Lower lobe of right lung (tissue), 2 donors: Measurements from ENCODE around the gene FGF10. TPM values are rescaled to one million over a fixed set of nuclear protein-coding genes. Genes with fewer than 3 reads are reported as not detected.

Experiments used
- ATAC-seq, 2 donors: fragments of 200-7000 bp; cut with Tn5 transposase; one replicate each; pipeline ENCODE4 v1.9.1; 2020 to 2022; ENCODE audit warnings: mild to moderate bottlenecking in 2 of 2, moderate library complexity in 2 of 2
- DNase-seq: peaks from one replicate; pipeline ENCODE4 v3.0.0-alpha.2; 2020
- H3K27ac ChIP-seq: fragments of 200-600 bp; one replicate; pipeline ENCODE4 v1.8.0; 2022
- H3K27me3 ChIP-seq: fragments of 200-600 bp; one replicate; pipeline ENCODE4 v1.8.0; 2022; ENCODE audit warnings: low read depth
- H3K36me3 ChIP-seq: fragments of 200-600 bp; one replicate; pipeline ENCODE4 v1.8.0; 2022; ENCODE audit warnings: mild to moderate bottlenecking
- H3K4me1 ChIP-seq: fragments of 200-600 bp; one replicate; pipeline ENCODE4 v1.8.0; 2022
- H3K4me3 ChIP-seq: fragments of 200-600 bp; one replicate; pipeline ENCODE4 v1.8.0; 2022; ENCODE audit warnings: mild to moderate bottlenecking
- H3K9me3 ChIP-seq: fragments of 200-600 bp; one replicate; pipeline ENCODE4 v1.8.0; 2022
- intact Hi-C: fragments of 100-400 bp; cut with DNase I; formaldehyde crosslinking; loops from one replicate; pipeline ENCODE4 v1.11.0; 2022
- total RNA-seq: library from RNA; stranded (reverse); fragmentation: NEBNext Ultra II Directional; extraction: Animal tissue kit (Norgen Biotek cat#: 25700); gene quantifications from one replicate; pipeline ENCODE4 v1.2.1, GENCODE V29; 2021
- TF ChIP-seq, protein P1 (sequence below): fragments of 200-600 bp; IDR thresholded peaks from one replicate; pipeline ENCODE4 v1.8.0; 2022; ENCODE audit warnings: antibody characterized with exemption, mild to moderate bottlenecking
- donor health status: DM: no; HTN: yes; CAD: no; lungs with severe emphysema.

The FGF10 gene
- total RNA-seq, 1 donor from 2014 or later, result 7.6 TPM

DNA sequence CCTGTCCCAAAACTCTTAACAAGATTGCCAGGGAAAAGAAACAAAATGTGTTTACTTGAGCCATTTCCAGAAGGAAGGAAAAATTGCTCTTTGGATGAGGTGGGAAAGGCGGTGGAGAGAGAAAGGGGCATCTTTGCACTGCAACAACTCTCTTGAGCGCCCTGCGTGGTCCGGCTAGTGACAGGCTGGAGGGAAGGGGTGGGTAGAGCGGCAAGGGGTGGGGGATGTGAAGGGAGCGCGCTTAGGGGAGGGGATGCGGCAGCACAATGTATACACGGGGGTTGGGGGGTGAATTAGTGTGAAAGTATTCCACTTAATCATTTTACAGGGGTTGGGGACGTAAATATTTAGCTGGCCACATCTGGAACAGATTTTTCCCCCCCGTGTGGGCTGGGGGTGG is 1.3 kb downstream of the FGF10 start:
- Histone ChIP-seq H3K36me3 (no peaks in the 10 kb centered on the region), H3K4me3 (peak overlapping the region; percentile 52), H3K9me3 (no peaks in the 10 kb centered on the region), H3K27ac (peak overlapping the region; percentile 15), H3K4me1 (peaks cover 8% of the 10 kb centered on the region), H3K27me3 (peaks cover 8% of the 10 kb centered on the region)
- intact Hi-C loops, result no loop called here
- no peak for DNase-seq
- TF ChIP-seq, protein P1, sequence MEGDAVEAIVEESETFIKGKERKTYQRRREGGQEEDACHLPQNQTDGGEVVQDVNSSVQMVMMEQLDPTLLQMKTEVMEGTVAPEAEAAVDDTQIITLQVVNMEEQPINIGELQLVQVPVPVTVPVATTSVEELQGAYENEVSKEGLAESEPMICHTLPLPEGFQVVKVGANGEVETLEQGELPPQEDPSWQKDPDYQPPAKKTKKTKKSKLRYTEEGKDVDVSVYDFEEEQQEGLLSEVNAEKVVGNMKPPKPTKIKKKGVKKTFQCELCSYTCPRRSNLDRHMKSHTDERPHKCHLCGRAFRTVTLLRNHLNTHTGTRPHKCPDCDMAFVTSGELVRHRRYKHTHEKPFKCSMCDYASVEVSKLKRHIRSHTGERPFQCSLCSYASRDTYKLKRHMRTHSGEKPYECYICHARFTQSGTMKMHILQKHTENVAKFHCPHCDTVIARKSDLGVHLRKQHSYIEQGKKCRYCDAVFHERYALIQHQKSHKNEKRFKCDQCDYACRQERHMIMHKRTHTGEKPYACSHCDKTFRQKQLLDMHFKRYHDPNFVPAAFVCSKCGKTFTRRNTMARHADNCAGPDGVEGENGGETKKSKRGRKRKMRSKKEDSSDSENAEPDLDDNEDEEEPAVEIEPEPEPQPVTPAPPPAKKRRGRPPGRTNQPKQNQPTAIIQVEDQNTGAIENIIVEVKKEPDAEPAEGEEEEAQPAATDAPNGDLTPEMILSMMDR, result no peak
- peak in 1 of 2 donors; percentile 28 for ATAC-seq

DNA sequence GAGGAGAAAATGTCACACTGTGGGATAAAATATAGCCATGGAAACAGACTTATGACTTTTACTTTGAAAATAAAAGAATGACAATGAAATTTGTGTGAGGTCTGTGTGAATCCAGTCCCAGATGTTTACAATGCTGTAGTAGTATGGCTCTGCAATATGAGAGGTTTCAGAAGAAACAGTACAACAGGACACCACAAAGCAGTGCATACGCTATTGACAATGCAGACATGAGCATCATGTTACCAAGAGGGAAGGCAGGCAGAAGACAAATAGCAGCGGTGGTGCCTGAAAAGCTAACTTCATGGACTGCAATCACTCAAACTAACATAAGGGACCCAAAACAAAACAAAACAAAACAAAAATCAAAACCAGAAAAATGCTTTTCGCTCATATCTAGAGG is 1.8 kb downstream of the FGF10 start:
- intact Hi-C loops, result no loop called here
- H3K9me3 ChIP-seq, result no peaks in the 10 kb centered on the region
- H3K27ac ChIP-seq, result no peak overlapping the region
- peaks cover 8% of the 10 kb centered on the region for H3K4me1 ChIP-seq
- TF ChIP-seq, protein P1, result no peak
- H3K27me3 ChIP-seq, result peaks cover 8% of the 10 kb centered on the region
- H3K4me3 ChIP-seq, result peak overlapping the region; percentile 52
- no peak for ATAC-seq
- no peaks in the 10 kb centered on the region for H3K36me3 ChIP-seq
- no peak for DNase-seq

DNA sequence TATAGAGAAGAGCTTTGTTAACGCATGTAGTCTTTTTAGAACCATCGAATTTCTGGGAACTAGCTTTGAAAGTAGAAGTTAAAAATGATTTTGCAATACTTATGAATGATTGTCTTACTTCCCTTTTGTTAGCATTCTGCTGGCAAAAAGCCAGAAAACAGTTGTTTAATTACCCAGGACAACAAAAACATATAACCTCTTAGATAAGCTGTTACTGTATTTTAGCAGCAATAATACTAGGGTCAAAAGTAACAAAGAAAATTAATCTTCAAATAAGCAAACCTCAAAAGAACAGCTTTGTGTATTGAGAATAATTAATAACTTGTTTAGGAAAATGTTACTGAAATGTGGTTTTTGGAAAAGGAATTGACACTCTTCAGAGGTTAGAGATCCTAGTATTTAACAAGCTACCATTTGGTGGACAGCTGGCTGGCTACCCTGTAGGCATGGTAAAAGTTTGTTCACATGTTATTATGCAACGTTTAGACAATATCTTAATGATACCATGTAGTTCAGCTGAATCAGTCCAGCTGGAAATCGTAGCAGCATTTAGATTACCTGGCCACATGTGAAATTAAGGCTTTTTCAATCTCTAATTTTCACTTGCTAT is 3.8 kb downstream of the FGF10 start:
- Histone ChIP-seq H3K4me3 (peak overlapping the region; percentile 17), H3K36me3 (no peaks in the 10 kb centered on the region), H3K27me3 (peaks cover 8% of the 10 kb centered on the region), H3K27ac (no peak overlapping the region), H3K9me3 (no peaks in the 10 kb centered on the region), H3K4me1 (peaks cover 8% of the 10 kb centered on the region)
- no peak for ATAC-seq
- intact Hi-C loops, result no loop called here
- TF ChIP-seq, protein P1, result no peak
- DNase-seq, result no peak

DNA sequence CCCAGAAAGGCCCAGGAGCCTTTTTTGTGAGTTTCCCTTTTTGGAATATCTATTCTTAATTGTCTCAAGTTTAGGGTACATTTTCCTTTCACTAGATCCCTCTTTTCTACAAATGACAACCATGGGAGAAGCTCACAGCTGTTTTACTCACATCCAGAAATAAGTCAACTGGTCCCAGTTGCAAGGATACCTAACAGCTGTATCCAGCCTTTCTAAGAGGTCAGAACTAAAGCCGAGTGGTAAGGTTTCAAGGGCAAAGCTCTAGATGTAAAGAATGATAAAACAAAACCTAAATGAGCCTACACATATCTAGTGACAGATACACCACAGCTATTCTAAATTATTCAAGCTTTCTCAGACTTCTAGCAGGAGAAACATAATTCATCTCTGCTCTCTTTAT is 4.4 kb downstream of the FGF10 start:
- no peak for ATAC-seq

DNA sequence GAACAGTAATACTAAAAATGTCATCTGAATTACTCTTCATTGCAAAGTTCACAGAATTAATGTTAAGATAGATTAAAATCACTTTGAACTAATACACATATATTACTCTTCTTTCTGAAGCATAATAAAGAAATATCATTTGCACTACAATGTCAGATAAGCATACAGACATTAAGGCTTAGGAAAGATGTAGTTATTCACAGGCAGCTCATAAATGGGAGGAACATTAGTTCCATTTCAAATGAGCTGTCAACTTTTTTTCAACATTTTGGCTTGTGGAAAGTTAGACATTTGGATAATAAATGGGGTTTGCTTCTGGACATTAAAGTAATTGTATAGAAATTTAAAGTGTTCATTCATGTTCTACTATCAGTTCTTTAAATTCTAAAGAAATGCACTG is 6.3 kb downstream of the FGF10 start:
- no peak for ATAC-seq
- intact Hi-C loops, result no loop called here
- H3K4me3 ChIP-seq, result no peak overlapping the region

More for the DNA sequence above, 4.4 kb downstream of the FGF10 start:
- no peak overlapping the region for H3K27ac ChIP-seq
- H3K9me3 ChIP-seq, result no peaks in the 10 kb centered on the region
- TF ChIP-seq, protein P1, result no peak
- no peak overlapping the region for H3K4me3 ChIP-seq
- intact Hi-C loops, result no loop called here
- H3K4me1 ChIP-seq, result peaks cover 8% of the 10 kb centered on the region
- peaks cover 8% of the 10 kb centered on the region for H3K27me3 ChIP-seq
- no peak for DNase-seq
- no peaks in the 10 kb centered on the region for H3K36me3 ChIP-seq

More for the DNA sequence above, 6.3 kb downstream of the FGF10 start:
- DNase-seq, result no peak
- Histone ChIP-seq H3K9me3 (no peaks in the 10 kb centered on the region), H3K27ac (no peak overlapping the region), H3K36me3 (no peaks in the 10 kb centered on the region), H3K4me1 (no peaks in the 10 kb centered on the region), H3K27me3 (no peaks in the 10 kb centered on the region)
- TF ChIP-seq, protein P1, result no peak
